ENCODE results near the gene SORCS2.

The SORCS2 gene

GRCh38 chr4:7185487-7186030, 6.8 kb upstream of the SORCS2 start:
- no peak for DNase-seq (ENCODE audit: low read depth in 1 of 2, low spot score in 1 of 2)

GRCh38 chr4:7186031-7186430, 6.3 kb upstream of the SORCS2 start:
- no peak for DNase-seq (ENCODE audit: low read depth in 1 of 2, low spot score in 1 of 2)

GRCh38 chr4:7186516-7187167, 5.7 kb upstream of the SORCS2 start:
- no peak for DNase-seq (ENCODE audit: low read depth in 1 of 2, low spot score in 1 of 2)

- no peak for DNase-seq (ENCODE audit: low read depth in 1 of 2, low spot score in 1 of 2)
These were observed 5.2 kb upstream of the SORCS2 start for GRCh38 chr4:7187168-7187535.

GRCh38 chr4:7187691-7188090, 4.6 kb upstream of the SORCS2 start:
- no peak for DNase-seq (ENCODE audit: low read depth in 1 of 2, low spot score in 1 of 2)

GRCh38 chr4:7189066-7189465, 3.3 kb upstream of the SORCS2 start:
- no peak for DNase-seq (ENCODE audit: low read depth in 1 of 2, low spot score in 1 of 2)

- no peak for DNase-seq (ENCODE audit: low read depth in 1 of 2, low spot score in 1 of 2)
These were observed 2.7 kb upstream of the SORCS2 start for GRCh38 chr4:7189475-7190277.

GRCh38 chr4:7190278-7190594, 2.1 kb upstream of the SORCS2 start:
- DNase-seq (ENCODE audit: low read depth in 1 of 2, low spot score in 1 of 2), result no peak

- DNase-seq (ENCODE audit: low read depth in 1 of 2, low spot score in 1 of 2), result no peak
These were observed 1.4 kb upstream of the SORCS2 start for GRCh38 chr4:7190691-7191545.

GRCh38 chr4:7191546-7192251, 639 bp upstream of the SORCS2 start:
- no peak for DNase-seq (ENCODE audit: low read depth in 1 of 2, low spot score in 1 of 2)

GRCh38 chr4:7193030-7193958, 956 bp downstream of the SORCS2 start:
- no peak for DNase-seq (ENCODE audit: low read depth in 1 of 2, low spot score in 1 of 2)

- DNase-seq (ENCODE audit: low read depth in 1 of 2, low spot score in 1 of 2), result no peak
These were observed 2.2 kb downstream of the SORCS2 start for GRCh38 chr4:7194251-7195140.

GRCh38 chr4:7195141-7195515, 2.8 kb downstream of the SORCS2 start:
- no peak for DNase-seq (ENCODE audit: low read depth in 1 of 2, low spot score in 1 of 2)

- DNase-seq (ENCODE audit: low read depth in 1 of 2, low spot score in 1 of 2), result no peak
These were observed 3.4 kb downstream of the SORCS2 start for GRCh38 chr4:7195546-7196287.

GRCh38 chr4:7196288-7196651, 3.9 kb downstream of the SORCS2 start:
- no peak for DNase-seq (ENCODE audit: low read depth in 1 of 2, low spot score in 1 of 2)

GRCh38 chr4:7196736-7197135, 4.4 kb downstream of the SORCS2 start:
- no peak for DNase-seq (ENCODE audit: low read depth in 1 of 2, low spot score in 1 of 2)

GRCh38 chr4:7197910-7198309, 5.6 kb downstream of the SORCS2 start:
- DNase-seq (ENCODE audit: low read depth in 1 of 2, low spot score in 1 of 2), result no peak

GRCh38 chr4:7198440-7199128, 6.2 kb downstream of the SORCS2 start:
- no peak for DNase-seq (ENCODE audit: low read depth in 1 of 2, low spot score in 1 of 2)

All from stimulated activated CD4-positive, alpha-beta T cell treated with anti-CD3 and anti-CD28 coated beads, Interleukin-15, amount 100 ng/mL, for 1 hour (primary cell).